Fibroblast of lung (primary cell): ENCODE results near the gene CHIT1. TPM values are rescaled to one million over a fixed set of nuclear protein-coding genes. Genes with fewer than 3 reads are reported as not detected.

Source experiments
- DNase-seq, 2 donors: peaks; one replicate each; pipeline versions ENCODE4 v3.0.0 to v3.0.0-alpha.2; 2010; ENCODE audit warnings: low read depth in 2 of 2
- H2AFZ ChIP-seq: 2 replicates; pipeline ENCODE4 v1.5.1; 2012; ENCODE audit warnings: low read length, control low read depth, inconsistent platforms
- H3K27ac ChIP-seq: 2 replicates; pipeline ENCODE4 v1.5.1; 2011; ENCODE audit warnings: low read length, control low read depth; ENCODE audit not compliant: insufficient read depth
- H3K27me3 ChIP-seq: 2 replicates; pipeline ENCODE4 v1.5.1; 2011; ENCODE audit warnings: mild to moderate bottlenecking, low read length; ENCODE audit not compliant: control insufficient read depth, insufficient read depth
- H3K36me3 ChIP-seq: 2 replicates; pipeline ENCODE4 v1.5.1; 2011; ENCODE audit warnings: low read length; ENCODE audit not compliant: control insufficient read depth, insufficient read depth
- H3K4me1 ChIP-seq: 2 replicates; pipeline ENCODE4 v1.5.1; 2011; ENCODE audit warnings: low read length; ENCODE audit not compliant: control insufficient read depth, insufficient read depth; ENCODE audit errors: extremely low read depth
- H3K4me2 ChIP-seq: 2 replicates; pipeline ENCODE4 v1.5.1; 2011; ENCODE audit warnings: low read length, control low read depth; ENCODE audit not compliant: insufficient read depth; ENCODE audit errors: extremely low read depth
- H3K4me3 ChIP-seq, 4 experiments: fragments of 200-600 bp in 1 of 4; sonication (generic) in 1 of 4; replicated peaks in 1 of 4; 2 replicates each; pipeline ENCODE4 v1.5.1; 2011 to 2016; ENCODE audit warnings: low read length in 4 of 4, low read depth in 3 of 4, mild to moderate bottlenecking in 3 of 4, control low read depth in 2 of 4, inconsistent platforms in 1 of 4, mixed read lengths in 1 of 4; ENCODE audit not compliant: insufficient read depth in 1 of 4; ENCODE audit errors: control extremely low read depth in 1 of 4
- H3K79me2 ChIP-seq: 2 replicates; pipeline ENCODE4 v1.5.1; 2012; ENCODE audit warnings: mild to moderate bottlenecking, low read length, inconsistent platforms; ENCODE audit not compliant: control insufficient read depth, insufficient read depth
- H3K9ac ChIP-seq: 2 replicates; pipeline ENCODE4 v1.5.1; 2011; ENCODE audit warnings: mild to moderate bottlenecking, low read length, control low read depth; ENCODE audit not compliant: insufficient read depth
- H3K9me3 ChIP-seq: 2 replicates; pipeline ENCODE4 v1.5.1; 2012; ENCODE audit warnings: low read depth, low read length; ENCODE audit not compliant: control insufficient read depth, insufficient read depth
- H4K20me1 ChIP-seq: 2 replicates; pipeline ENCODE4 v1.5.1; 2011; ENCODE audit warnings: low read length; ENCODE audit not compliant: control insufficient read depth, insufficient read depth; ENCODE audit errors: extremely low read depth
- EZH2 ChIP-seq: IDR thresholded peaks from 2 replicates; pipeline ENCODE4 v1.5.1; 2012; ENCODE audit warnings: low read length, control low read depth, mild to moderate bottlenecking; ENCODE audit errors: missing control alignments
- polyA plus RNA-seq, 2 donors: library from polyadenylated mRNA; depleted of rRNA in 1 of 2; stranded (reverse) in 1 of 2; unstranded in 1 of 2; fragments of >200 nt; gene quantifications; 2 replicates each; pipeline ENCODE4 v1.2.1, GENCODE V29; 2011 to 2012; ENCODE audit warnings: missing spikeins in 1 of 2
- total RNA-seq: library from RNA; depleted of rRNA; stranded (reverse); fragments of >200 nt; gene quantifications from 2 replicates; pipeline ENCODE4 v1.2.1, GENCODE V29; 2014
- TF ChIP-seq, protein P1 (sequence below), 2 donors: IDR thresholded peaks in 1 of 2; conservative IDR thresholded peaks in 1 of 2; 1 replicate in 1 of 2; 2 replicates in 1 of 2; pipeline ENCODE4 v1.5.1; 2011 to 2012; ENCODE audit warnings: low read length in 2 of 2, control low read depth in 1 of 2, inconsistent platforms in 1 of 2, low read depth in 1 of 2, mild to moderate bottlenecking in 1 of 2

CHIT1 gene
- total and polyA plus RNA-seq, 2 donors (not counting 1 experiment from before 2014, with no cell fraction given) = not detected

DNA sequence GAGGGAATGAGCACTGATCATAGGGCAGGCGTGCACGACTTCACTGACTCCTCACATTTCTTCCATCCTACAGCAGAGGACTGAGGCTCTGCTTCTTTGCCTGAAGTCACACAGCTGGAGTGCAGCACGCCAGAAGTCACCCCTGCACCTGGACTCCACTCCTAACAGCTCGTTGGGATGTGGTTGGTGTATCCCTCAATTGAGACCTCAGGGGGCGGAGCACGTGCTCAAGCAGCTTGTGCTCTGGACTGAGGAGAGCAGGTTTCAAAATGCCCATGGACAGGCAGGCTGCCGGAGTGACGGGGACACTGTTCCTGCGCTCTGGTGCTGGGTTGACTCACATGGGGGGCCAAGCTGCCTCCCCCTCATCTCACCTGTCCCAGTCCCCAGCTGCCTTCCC lies 13.9 kb downstream of the CHIT1 start:
- TF ChIP-seq, protein P1, sequence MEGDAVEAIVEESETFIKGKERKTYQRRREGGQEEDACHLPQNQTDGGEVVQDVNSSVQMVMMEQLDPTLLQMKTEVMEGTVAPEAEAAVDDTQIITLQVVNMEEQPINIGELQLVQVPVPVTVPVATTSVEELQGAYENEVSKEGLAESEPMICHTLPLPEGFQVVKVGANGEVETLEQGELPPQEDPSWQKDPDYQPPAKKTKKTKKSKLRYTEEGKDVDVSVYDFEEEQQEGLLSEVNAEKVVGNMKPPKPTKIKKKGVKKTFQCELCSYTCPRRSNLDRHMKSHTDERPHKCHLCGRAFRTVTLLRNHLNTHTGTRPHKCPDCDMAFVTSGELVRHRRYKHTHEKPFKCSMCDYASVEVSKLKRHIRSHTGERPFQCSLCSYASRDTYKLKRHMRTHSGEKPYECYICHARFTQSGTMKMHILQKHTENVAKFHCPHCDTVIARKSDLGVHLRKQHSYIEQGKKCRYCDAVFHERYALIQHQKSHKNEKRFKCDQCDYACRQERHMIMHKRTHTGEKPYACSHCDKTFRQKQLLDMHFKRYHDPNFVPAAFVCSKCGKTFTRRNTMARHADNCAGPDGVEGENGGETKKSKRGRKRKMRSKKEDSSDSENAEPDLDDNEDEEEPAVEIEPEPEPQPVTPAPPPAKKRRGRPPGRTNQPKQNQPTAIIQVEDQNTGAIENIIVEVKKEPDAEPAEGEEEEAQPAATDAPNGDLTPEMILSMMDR (conservative IDR thresholded peaks at IDR 0.05 in 1 of 2, IDR thresholded peaks at IDR 0.05 in 1 of 2; ENCODE audit: low read depth in 1 of 2, low read length in 2 of 2) = no peak
- TF ChIP-seq EZH2 = no peak
- no peak for DNase-seq

DNA sequence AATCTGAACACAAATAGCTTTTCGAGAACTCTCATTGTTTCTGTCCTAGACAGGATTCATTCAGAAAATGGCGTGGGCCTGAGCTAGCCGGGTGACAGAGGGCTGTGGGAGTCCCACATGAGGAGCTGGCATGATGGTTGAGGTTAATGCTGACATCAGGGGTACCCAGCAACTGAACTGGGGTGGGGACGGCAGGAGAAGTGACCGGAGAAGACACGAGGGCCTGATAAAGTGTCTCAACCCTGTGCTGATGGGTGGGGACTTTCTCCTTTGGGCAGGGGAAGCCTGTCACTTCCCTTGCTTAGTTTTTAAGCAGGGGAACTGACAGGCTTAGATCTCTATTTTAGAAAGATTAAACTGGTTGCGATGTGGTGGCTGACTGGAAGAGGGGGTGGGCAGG lies 14.6 kb downstream of the CHIT1 start:
- H3K9ac ChIP-seq = no peak overlapping the region
- no peak overlapping the region for H3K27ac ChIP-seq
- H3K4me1 ChIP-seq = no peaks in the 10 kb centered on the region
- no peaks in the 10 kb centered on the region for H3K36me3 ChIP-seq
- DNase-seq = no peak
- H3K4me2 ChIP-seq = no peak overlapping the region
- TF ChIP-seq EZH2 = no peak
- TF ChIP-seq, protein P1 (conservative IDR thresholded peaks at IDR 0.05 in 1 of 2, IDR thresholded peaks at IDR 0.05 in 1 of 2; ENCODE audit: low read depth in 1 of 2, low read length in 2 of 2) = no peak
- no peak overlapping the region for H3K4me3 ChIP-seq
- no peaks in the 10 kb centered on the region for H3K9me3 ChIP-seq
- peaks cover 4% of the 10 kb centered on the region for H3K27me3 ChIP-seq
- no peak overlapping the region for H2AFZ ChIP-seq
- no peaks in the 10 kb centered on the region for H3K79me2 ChIP-seq
- no peaks in the 10 kb centered on the region for H4K20me1 ChIP-seq

More for the DNA sequence above, 13.9 kb downstream of the CHIT1 start:
- no peak overlapping the region for H2AFZ ChIP-seq
- no peak overlapping the region for H3K4me2 ChIP-seq
- no peaks in the 10 kb centered on the region for H3K9me3 ChIP-seq
- H4K20me1 ChIP-seq = no peaks in the 10 kb centered on the region
- H3K4me1 ChIP-seq = no peaks in the 10 kb centered on the region
- H3K27me3 ChIP-seq = peaks cover 4% of the 10 kb centered on the region
- H3K36me3 ChIP-seq = no peaks in the 10 kb centered on the region
- no peak overlapping the region for H3K9ac ChIP-seq
- no peak overlapping the region for H3K27ac ChIP-seq
- no peak overlapping the region for H3K4me3 ChIP-seq
- no peaks in the 10 kb centered on the region for H3K79me2 ChIP-seq

GRCh38 chr1:203213126-203213525 lies 16.3 kb downstream of the CHIT1 start:
- H2AFZ ChIP-seq = no peak overlapping the region
- no peaks in the 10 kb centered on the region for H3K36me3 ChIP-seq
- no peak overlapping the region for H3K4me2 ChIP-seq
- H3K9ac ChIP-seq = no peak overlapping the region
- no peaks in the 10 kb centered on the region for H3K79me2 ChIP-seq
- no peaks in the 10 kb centered on the region for H3K4me1 ChIP-seq
- TF ChIP-seq, protein P1 (conservative IDR thresholded peaks at IDR 0.05 in 1 of 2, IDR thresholded peaks at IDR 0.05 in 1 of 2; ENCODE audit: low read depth in 1 of 2, low read length in 2 of 2) = no peak
- no peak for TF ChIP-seq EZH2
- no peaks in the 10 kb centered on the region for H3K9me3 ChIP-seq
- H3K27me3 ChIP-seq = peaks cover 4% of the 10 kb centered on the region
- no peaks in the 10 kb centered on the region for H4K20me1 ChIP-seq
- no peak overlapping the region for H3K27ac ChIP-seq
- no peak for DNase-seq
- H3K4me3 ChIP-seq = no peak overlapping the region
